ENCODE data around the gene TGFB1. TPM values are rescaled to one million over a fixed set of nuclear protein-coding genes. Genes with fewer than 3 reads are reported as not detected.
"Not testable (repeated sequence)": the region's sequence is repeated elsewhere in the genome, so short reads cannot be mapped to it uniquely, and the experiment has no call there.

TGFB1 gene
- polyA plus RNA-seq, 10 donors, result 13.0 to 26.7 (median 20.0) TPM

DNA sequence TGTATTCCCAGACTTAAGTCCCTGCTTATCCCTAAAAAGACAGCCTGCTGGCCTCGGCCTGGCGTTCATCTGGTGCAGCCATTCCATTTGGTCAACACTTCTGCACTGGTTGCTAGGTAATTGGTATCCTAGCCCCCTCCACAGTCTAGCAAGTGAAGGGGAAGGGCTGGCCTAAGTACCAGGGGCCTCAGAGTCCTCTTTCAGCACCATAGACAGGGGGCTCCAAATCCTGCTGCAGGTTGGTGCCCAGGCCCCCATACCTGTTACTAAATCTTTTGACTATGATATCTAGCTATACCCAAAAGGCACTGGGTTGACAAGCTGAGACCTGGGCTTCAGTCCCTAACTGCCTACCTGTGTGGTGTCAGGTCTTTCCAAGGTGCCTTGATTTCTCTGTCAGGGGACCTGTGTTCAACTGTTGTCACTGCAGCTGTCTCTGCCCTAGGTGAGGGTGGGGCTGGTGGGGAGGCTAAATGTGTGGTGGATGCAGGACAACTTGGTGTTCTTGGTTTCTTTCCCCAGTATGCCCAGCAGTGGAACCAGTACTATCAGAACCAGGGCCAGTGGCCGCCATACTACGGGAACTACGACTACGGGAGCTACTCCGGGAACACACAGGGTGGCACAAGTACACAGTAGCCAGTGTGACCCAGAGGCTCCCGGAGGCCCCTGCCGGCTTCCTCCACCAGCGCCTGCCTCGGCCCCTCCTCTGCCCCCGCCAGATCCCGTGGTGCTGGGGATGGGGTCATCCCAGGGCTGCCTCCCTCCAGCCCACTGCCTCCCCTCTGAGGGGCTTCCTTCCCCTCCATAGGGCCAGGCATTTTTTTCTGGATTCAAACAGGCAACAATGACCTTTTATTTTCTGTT, 47.6 kb downstream of the TGFB1 start:
- no peak for DNase-seq

DNA sequence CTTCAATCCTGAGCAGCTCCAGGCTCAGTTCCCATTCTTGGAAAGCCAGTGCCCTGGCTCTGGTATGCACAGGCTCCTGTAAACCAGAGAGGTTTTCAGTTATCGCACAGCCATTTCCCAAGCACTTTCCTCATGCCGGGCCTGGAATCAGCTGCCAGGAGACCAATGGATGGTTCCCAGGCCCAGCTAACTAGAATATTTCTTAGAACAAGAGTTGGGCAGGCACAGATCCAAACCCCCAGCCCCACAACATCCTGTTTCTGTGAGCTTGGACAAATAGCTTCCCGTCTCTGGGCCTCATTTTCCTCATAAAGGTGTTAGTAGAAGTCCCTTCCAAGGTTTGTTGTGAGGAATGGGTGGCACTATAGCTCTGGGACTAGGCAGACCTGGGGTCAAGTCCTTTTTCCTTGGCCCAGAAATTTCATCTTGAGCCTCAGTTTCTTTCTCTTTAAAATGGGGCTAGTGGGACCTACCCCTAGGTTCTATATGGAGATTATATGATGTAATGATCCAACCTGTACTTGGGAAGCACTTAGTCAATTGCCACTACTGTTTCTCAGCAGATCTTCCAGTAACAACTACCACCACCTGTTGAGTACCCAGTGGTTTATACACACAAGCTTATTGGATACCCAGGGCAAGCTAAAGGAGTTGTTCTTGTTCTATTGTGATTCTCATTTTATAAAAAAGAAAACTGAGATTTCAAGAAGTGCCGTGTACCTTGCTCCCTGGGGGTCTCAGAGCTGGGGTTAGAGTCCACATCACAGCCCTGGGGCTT, 48.8 kb downstream of the TGFB1 start:
- DNase-seq, result no peak

- DNase-seq, result no peak
Measured at GRCh38 chr19:41303954-41304353, 49.8 kb downstream of the TGFB1 start.

DNA sequence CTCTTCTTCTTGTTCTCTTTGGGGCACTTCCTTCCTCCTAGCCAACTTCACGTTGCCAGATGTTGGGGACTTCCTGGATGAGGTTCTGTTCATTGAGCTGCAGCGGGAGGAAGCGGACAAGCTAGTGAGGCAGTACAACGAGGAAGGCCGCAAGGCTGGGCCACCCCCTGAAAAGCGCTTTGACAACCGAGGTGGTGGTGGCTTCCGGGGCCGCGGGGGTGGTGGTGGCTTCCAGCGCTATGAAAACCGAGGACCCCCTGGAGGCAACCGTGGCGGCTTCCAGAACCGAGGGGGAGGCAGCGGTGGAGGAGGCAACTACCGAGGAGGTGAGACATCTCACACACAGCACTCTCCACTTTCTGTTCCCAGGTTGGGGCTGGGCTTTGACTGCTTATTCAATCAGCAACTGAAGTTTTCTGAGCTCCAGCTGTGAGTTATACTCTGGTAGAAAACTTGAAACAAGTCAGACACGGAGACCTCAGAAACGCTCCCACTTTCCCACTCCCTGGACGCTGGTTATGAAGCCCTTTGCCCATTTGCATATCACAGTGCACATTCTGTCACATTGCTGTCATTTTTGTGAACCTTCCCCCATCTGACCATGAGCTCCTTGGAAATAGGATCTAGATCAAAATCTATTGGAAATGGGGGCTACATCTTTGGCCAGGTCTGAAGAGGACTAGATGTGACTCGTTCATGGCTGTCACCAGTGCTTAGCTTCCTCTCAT, 50.9 kb downstream of the TGFB1 start:
- DNase-seq, result peak in 1 of 3 donors; percentile 21

DNA sequence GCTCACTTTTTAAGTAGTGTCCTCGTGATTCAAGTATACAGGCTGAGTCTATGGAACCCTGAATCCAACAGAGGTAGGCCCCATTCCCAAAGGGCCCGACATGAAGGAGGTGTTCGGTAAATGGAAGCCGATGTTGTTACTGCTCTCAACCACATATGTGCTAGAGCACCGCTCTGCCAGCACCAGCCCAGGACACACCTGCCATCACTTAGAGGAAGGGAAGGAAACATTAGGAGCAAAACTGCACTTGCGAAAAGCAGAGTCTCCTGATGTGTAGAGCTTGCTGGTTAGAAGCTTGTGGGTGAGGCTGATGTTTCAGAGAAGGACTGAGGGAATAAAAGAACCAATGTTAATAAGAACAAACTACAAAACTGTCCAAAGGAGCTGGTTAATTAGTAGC, 53.2 kb downstream of the TGFB1 start:
- no peak for DNase-seq

DNA sequence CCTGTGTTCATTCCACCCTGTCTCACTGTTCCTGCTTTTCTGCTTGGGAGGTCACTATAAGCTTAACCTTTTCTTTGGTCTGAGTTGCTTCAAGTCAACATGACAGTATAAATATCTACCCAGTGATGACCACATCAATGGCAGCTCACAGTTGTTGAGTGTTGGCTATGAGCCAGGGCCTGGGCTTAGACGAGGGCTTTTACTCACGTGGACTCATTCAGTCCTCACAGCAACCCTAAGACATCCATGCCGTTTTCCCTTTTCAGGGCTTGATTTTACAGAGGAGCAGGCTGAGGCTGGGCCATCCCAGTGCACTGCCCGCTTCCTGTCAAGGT, 54.0 kb downstream of the TGFB1 start:
- peak; percentile 76 to 80 (median 77) for DNase-seq

- DNase-seq, result peak in 2 of 3 donors; percentile 14 to 44
Measured at GRCh38 chr19:41299046-41299754, 54.5 kb downstream of the TGFB1 start.

- peak; percentile 73 to 92 (median 90) for DNase-seq
Measured at GRCh38 chr19:41298348-41298964, 55.3 kb downstream of the TGFB1 start.

- DNase-seq, result peak in 1 of 3 donors; percentile 31
Measured at GRCh38 chr19:41297628-41298347, 55.9 kb downstream of the TGFB1 start.

DNA sequence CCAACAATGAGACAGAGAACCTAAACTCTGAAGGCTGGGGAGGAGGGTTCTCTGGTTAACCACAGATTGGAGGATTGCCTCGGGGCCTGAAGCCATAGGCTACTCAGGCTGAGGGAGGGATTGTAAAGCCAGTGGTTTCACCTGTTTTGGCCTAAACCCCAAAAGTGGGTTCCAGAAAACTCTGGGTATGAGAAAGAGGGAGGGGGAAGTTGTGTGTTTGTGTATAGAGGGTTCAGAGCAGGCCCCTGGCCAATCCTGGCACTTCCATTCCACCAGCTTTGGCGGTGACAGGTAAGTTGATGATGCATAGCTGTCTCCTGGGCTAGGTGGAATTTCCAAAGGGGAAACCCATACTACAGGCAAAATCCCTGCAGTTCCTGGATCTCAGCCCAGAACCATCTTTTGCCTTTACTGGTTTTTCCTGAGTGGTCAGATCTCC, 57.3 kb downstream of the TGFB1 start:
- no peak for DNase-seq

DNA sequence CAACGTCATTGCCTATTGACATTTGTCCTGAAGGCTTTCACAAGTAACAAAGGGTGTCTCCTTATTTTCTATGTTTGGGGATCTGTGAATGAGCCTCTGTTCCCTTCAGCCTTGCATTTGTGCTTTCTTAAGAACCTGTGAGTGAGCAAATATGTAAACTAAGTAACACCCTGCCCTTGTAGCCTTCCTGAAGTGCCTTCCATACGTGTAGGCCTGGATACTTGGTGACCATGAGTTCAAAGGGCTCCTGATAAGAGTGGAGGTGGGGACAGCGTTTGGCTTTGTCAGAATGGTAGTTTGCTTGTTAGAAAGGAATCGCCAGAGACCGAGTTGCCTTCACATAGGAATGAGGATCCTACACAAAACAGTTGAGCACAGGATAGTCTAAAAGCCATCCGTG, 58.2 kb downstream of the TGFB1 start:
- DNase-seq, result no peak

- no peak for DNase-seq
Measured at GRCh38 chr19:41294393-41294792, 59.3 kb downstream of the TGFB1 start.

- not testable (repeated sequence) for DNase-seq
Measured at GRCh38 chr19:41289814-41290213, 63.9 kb downstream of the TGFB1 start.

- DNase-seq, result no peak
Measured at GRCh38 chr19:41288673-41289530, 64.8 kb downstream of the TGFB1 start.

Other genes starting within 250 kb of the TGFB1 start
- under 1 TPM in 1 of 10 donors, not detected in 9; 0.23 TPM for gene CYP2F1, start 239.5 kb downstream of the TGFB1 start, polyA plus RNA-seq (ENCODE audit: insufficient read length in 10 of 10)
- gene CYP2S1, start 160.7 kb downstream of the TGFB1 start, polyA plus RNA-seq (ENCODE audit: insufficient read length in 10 of 10), result 1 to 10 TPM in 2 of 10 donors, under 1 TPM in 8; 0.21 to 2.2 (median 0.49) TPM
- 10 to 100 TPM; 23.4 to 37.7 (median 28.1) TPM for gene AXL, start 134.7 kb downstream of the TGFB1 start, polyA plus RNA-seq (ENCODE audit: insufficient read length in 10 of 10)
- 100 to 1,000 TPM; 141 to 171 (median 152) TPM for gene HNRNPUL1, start 89.5 kb downstream of the TGFB1 start, polyA plus RNA-seq (ENCODE audit: insufficient read length in 10 of 10)
- gene CCDC97, start 43.8 kb downstream of the TGFB1 start, polyA plus RNA-seq (ENCODE audit: insufficient read length in 10 of 10), result 10 to 100 TPM; 31.3 to 35.7 (median 33.2) TPM
- 1 to 10 TPM; 1.6 to 3.5 (median 2.2) TPM for gene B9D2, start 10.2 kb upstream of the TGFB1 start, polyA plus RNA-seq (ENCODE audit: insufficient read length in 10 of 10)
- 10 to 100 TPM in 1 of 10 donors, 1 to 10 TPM in 9; 2.2 to 10.7 (median 3.9) TPM for gene TMEM91, start 22.6 kb upstream of the TGFB1 start, polyA plus RNA-seq (ENCODE audit: insufficient read length in 10 of 10)
- gene EXOSC5, start 43.4 kb upstream of the TGFB1 start, polyA plus RNA-seq (ENCODE audit: insufficient read length in 10 of 10), result 10 to 100 TPM; 10.3 to 20.2 (median 14.5) TPM
- gene BCKDHA, start 43.9 kb upstream of the TGFB1 start, polyA plus RNA-seq (ENCODE audit: insufficient read length in 10 of 10), result 10 to 100 TPM; 15.1 to 32.4 (median 27.3) TPM
- 1 to 10 TPM in 8 of 10 donors, under 1 TPM in 2; 0.47 to 2.5 (median 1.7) TPM for gene B3GNT8, start 73.5 kb upstream of the TGFB1 start, polyA plus RNA-seq (ENCODE audit: insufficient read length in 10 of 10)
- 10 to 100 TPM; 34.1 to 43.7 (median 39.3) TPM for gene DMAC2, start 86.0 kb upstream of the TGFB1 start, polyA plus RNA-seq (ENCODE audit: insufficient read length in 10 of 10)
- gene ERICH4, start 89.2 kb upstream of the TGFB1 start, polyA plus RNA-seq (ENCODE audit: insufficient read length in 10 of 10), result under 1 TPM in 5 of 10 donors, not detected in 5; 0.16 to 0.50 (median 0.22) TPM
- 1 to 10 TPM in 9 of 10 donors, under 1 TPM in 1; 0.72 to 3.4 (median 1.7) TPM for gene CEACAM21, start 222.2 kb upstream of the TGFB1 start, polyA plus RNA-seq (ENCODE audit: insufficient read length in 10 of 10)